HUES48 (cell line): ENCODE measurements around the gene BMP7.
A peak's percentile ranks its signal among the peaks of the same experiment; 100 is the strongest.

ENCODE experiments used
- H3K27ac ChIP-seq: one replicate; pipeline ENCODE4 v1.7.0; 2013; ENCODE audit warnings: low read depth, low read length, inconsistent platforms
- H3K27me3 ChIP-seq: 2 replicates; pipeline ENCODE4 v1.6.1; 2013; ENCODE audit warnings: mild to moderate bottlenecking, low read length; ENCODE audit not compliant: control insufficient read depth, insufficient read depth
- H3K36me3 ChIP-seq: 2 replicates; pipeline ENCODE4 v1.6.1; 2013; ENCODE audit warnings: low read length; ENCODE audit not compliant: control insufficient read depth, insufficient read depth
- H3K4me1 ChIP-seq: 2 replicates; pipeline ENCODE4 v1.6.1; 2013; ENCODE audit warnings: mild to moderate bottlenecking, low read length; ENCODE audit not compliant: control insufficient read depth, insufficient read depth
- H3K4me3 ChIP-seq: 2 replicates; pipeline ENCODE4 v1.5.1; 2013; ENCODE audit warnings: mild to moderate bottlenecking, low read depth, low read length
- H3K9ac ChIP-seq: 2 replicates; pipeline ENCODE4 v1.6.1; 2013; ENCODE audit warnings: mild to moderate bottlenecking, low read depth, low read length, moderate library complexity
- H3K9me3 ChIP-seq: 2 replicates; pipeline ENCODE4 v1.6.1; 2013; ENCODE audit warnings: low read length; ENCODE audit not compliant: control insufficient read depth, insufficient read depth

Gene BMP7

DNA sequence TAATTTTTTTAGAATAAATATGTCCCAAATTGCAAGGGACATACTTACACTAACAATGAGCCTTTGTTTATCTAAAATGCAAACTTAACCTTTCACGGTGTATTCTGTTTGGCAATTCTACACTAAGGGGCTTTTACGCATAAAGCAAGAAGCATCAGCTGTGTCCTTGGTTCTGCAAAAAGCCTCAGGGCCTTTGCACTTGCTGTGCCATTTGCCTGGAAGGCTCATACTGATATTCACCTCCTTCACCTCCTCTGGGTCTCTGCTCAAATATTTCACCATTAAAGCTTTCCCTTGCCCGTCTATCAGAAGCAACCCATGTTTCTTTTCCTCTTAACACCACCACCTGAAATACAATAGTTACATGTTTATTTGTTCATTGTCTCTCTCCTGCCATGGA, 8.9 kb upstream of the BMP7 start:
- no peaks in the 10 kb centered on the region for H3K9me3 ChIP-seq
- no peak overlapping the region for H3K4me3 ChIP-seq
- peaks cover 20% of the 10 kb centered on the region; the same call in 1 of the 2 replicates for H3K27me3 ChIP-seq
- no peaks in the 10 kb centered on the region for H3K36me3 ChIP-seq
- H3K9ac ChIP-seq: no peak overlapping the region
- H3K4me1 ChIP-seq: peaks cover 7% of the 10 kb centered on the region
- H3K27ac ChIP-seq: no peak overlapping the region

DNA sequence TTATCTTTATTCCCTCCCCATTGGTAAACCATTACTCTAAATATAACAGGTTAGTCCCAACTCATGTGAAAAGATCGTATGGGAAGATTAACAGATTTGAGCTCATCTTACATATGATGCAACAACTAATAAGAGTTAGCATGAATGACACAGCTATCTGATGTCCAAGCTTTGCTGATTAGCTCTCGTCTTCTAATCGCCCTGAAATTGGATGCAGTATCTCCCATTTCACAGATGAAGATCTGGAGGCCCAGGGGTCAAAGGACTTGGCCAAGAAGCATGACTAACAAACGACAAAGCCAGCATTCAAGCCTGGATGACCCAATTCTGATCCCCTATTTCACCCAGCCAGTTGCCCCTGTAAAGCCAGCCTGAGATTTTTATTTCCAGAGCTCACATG, 8.4 kb upstream of the BMP7 start:
- Histone ChIP-seq H3K4me3 (no peak overlapping the region), H3K27ac (no peak overlapping the region)

DNA sequence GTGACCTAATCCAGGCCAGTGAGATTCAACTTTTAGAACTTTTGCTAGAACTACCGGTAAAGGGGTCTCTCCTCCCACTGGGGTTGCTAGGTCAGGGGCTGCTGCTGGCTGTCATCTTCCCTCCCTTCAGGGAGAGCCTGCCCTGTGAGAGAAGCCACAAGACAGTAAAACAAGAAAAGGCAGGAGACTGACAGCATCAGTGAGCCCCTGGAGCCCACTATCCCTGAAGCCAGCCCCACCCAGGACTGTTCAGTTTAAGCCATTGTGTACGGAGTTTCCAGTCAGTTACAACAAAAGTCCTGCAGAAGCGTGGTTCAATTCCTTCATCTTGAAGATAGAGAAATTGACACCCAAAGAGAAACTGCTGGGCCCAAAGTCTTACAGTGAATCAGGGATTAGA, 7.9 kb upstream of the BMP7 start:
- H3K27ac ChIP-seq: no peak overlapping the region
- H3K4me1 ChIP-seq: peaks cover 17% of the 10 kb centered on the region
- no peak overlapping the region for H3K4me3 ChIP-seq
- H3K36me3 ChIP-seq: no peaks in the 10 kb centered on the region
- peaks cover 26% of the 10 kb centered on the region for H3K27me3 ChIP-seq
- H3K9me3 ChIP-seq: no peaks in the 10 kb centered on the region
- no peak overlapping the region for H3K9ac ChIP-seq

More for the DNA sequence above, 8.4 kb upstream of the BMP7 start:
- Histone ChIP-seq H3K27me3 (peaks cover 21% of the 10 kb centered on the region), H3K4me1 (peaks cover 11% of the 10 kb centered on the region), H3K9me3 (no peaks in the 10 kb centered on the region), H3K36me3 (no peaks in the 10 kb centered on the region), H3K9ac (no peak overlapping the region)

DNA sequence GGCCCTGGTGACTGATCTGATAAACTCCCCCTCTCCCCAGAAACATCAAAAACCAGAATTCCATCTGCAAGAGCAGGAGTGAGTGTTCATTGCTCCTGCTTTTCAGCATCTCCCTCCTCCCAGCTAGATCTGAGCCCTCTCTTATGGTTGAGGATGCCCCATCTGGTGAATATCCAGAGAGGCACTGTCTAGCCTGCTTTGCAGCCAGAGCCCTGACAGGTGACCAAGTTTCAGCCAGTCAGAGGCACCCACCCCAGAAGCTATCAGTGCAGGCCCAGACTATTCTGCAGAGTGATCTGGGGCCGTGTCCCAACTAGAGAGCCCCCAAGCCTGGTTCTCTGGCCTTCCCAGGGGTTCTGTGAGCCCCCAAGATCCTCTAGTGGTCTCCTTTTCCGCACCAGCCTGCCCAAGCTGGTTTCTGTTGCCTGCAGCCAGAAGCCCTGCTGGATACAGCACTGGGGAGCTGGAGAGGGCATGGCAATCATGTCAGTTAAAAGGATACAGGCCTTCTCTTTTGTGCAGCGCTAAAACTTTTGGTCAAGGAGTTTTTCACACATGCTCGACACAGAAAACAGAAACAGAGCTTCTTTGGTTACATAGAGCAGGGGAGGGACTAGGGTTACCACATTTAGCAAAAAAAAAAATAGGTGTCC, 6.6 kb upstream of the BMP7 start:
- H3K9me3 ChIP-seq: no peaks in the 10 kb centered on the region
- H3K27ac ChIP-seq: no peak overlapping the region
- no peak overlapping the region for H3K4me3 ChIP-seq
- H3K9ac ChIP-seq: no peak overlapping the region
- H3K4me1 ChIP-seq: peaks cover 28% of the 10 kb centered on the region
- peaks cover 34% of the 10 kb centered on the region for H3K27me3 ChIP-seq
- H3K36me3 ChIP-seq: no peaks in the 10 kb centered on the region

- peaks cover 54% of the 10 kb centered on the region for H3K27me3 ChIP-seq
- H3K4me1 ChIP-seq: peaks cover 34% of the 10 kb centered on the region
Observed at GRCh38 chr20:57270204-57270984, 4.0 kb upstream of the BMP7 start.

DNA sequence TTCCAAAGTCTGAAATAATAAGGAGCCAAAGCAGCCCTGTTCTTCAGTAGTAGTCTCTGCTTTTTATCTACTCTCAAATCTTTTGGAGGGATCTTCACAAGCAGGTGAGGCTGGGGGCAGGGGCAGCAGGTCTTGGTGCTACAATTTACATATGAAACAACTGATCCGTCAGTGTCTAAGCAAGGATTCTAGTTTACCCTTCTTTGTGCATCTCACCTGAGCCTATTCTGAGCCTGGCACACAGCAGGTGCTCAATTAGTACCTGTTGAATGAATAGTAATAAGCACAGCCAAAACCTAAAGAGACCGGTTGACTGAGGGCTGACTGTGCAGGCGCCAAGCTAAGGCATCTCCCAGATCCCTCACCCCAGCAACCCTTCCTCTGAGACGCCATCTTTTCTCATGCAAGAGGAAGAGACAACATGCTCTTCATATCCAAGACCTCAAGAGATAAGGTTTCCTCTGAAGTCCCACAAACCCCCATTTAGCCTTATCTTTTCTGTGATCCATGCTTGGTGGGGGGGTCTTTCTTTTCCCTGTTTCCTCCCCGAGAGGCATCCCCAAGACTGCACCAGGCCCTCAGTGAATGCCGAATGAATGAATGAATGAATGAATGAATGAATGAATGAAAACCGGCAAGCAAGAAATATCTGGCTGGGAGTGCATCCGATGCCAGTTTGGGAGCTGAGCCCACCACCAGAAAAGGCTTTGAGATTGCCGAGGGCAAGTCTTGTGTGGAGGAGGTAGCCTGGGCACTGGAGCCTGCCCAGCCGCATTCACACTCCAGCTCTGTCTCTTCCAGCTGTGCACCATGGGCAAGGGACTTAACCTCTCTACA, 2.9 kb upstream of the BMP7 start:
- Histone ChIP-seq H3K9ac (no peak overlapping the region), H3K27me3 (peaks cover 63% of the 10 kb centered on the region), H3K4me3 (peak overlapping the region; percentile 3; the same call in 1 of the 2 replicates), H3K27ac (no peak overlapping the region), H3K9me3 (no peaks in the 10 kb centered on the region), H3K36me3 (no peaks in the 10 kb centered on the region), H3K4me1 (peaks cover 34% of the 10 kb centered on the region)

More at GRCh38 chr20:57270204-57270984, 4.0 kb upstream of the BMP7 start:
- H3K27ac ChIP-seq: no peak overlapping the region
- no peak overlapping the region for H3K9ac ChIP-seq
- no peaks in the 10 kb centered on the region for H3K9me3 ChIP-seq
- H3K36me3 ChIP-seq: no peaks in the 10 kb centered on the region
- no peak overlapping the region for H3K4me3 ChIP-seq

DNA sequence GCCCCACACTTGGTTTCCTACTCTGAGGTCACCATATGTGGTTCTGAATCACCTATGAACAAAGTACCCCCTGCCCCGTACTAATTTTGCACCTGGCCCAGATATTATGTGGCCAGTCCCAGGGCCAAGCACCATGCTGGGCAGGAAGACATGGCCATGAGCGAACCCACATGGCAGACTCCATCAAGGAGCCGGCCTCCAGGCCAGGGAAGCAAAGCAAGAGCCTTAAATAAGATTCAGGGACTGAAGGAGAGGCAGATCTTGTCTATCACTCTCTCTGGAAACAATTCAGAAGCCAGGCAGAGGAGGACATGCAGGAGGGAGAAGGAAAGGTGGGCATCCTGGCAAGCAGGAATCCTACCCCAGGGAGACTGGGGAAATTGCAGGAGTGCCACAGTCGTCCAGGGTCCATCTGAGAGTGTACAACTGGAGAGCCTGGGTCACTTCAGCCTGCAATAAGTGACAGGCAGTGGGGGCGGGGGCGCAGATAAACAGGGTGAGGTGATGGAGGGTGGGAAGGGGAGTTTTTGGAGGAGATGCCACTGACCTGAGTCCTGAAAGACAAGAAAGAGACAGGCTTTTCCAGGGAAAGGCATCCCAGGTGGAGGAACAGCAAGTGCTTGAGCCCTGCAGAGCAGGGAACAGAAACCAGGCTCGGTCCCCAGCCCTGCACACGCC, 2.1 kb upstream of the BMP7 start:
- Histone ChIP-seq H3K27ac (no peak overlapping the region), H3K36me3 (no peaks in the 10 kb centered on the region), H3K4me3 (no peak overlapping the region), H3K9me3 (no peaks in the 10 kb centered on the region), H3K4me1 (peaks cover 43% of the 10 kb centered on the region), H3K9ac (no peak overlapping the region), H3K27me3 (peaks cover 71% of the 10 kb centered on the region)

DNA sequence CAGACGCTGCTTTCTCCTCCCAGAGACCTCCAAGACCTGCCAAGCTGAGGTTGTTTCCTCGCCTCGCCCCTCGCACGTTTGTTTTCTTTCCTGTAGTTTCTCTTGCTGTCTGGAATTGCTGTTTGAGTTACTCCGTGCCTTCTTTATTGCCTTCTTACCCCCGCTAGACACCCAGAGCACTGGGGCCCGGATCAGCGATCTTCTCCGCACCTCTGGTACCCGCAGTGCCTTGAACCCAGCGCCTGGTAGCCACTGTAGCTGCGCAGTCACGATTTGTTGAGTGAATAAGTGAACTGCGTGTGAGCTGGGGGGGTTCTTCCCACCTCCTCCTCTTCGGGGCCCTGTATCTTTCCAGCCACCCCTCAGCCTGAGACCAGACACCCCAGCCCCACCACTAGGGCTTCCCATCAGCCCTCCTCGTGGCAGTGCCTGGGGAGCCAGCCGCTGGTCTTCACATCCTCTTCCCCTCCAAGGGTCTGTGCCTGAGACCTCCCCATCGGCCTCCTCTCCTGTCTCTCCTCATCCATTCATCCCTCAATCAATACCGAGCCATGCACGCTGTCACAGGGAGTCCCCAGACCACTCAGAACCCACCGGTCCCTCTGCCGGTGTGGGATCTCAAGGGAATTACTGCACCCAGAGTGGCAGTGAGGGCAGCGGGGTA, 849 bp upstream of the BMP7 start:
- no peak overlapping the region for H3K9ac ChIP-seq
- no peaks in the 10 kb centered on the region for H3K9me3 ChIP-seq
- no peak overlapping the region for H3K27ac ChIP-seq
- H3K4me3 ChIP-seq: peak overlapping the region; percentile 83
- H3K4me1 ChIP-seq: peaks cover 55% of the 10 kb centered on the region
- peaks cover 73% of the 10 kb centered on the region for H3K27me3 ChIP-seq
- no peaks in the 10 kb centered on the region for H3K36me3 ChIP-seq

DNA sequence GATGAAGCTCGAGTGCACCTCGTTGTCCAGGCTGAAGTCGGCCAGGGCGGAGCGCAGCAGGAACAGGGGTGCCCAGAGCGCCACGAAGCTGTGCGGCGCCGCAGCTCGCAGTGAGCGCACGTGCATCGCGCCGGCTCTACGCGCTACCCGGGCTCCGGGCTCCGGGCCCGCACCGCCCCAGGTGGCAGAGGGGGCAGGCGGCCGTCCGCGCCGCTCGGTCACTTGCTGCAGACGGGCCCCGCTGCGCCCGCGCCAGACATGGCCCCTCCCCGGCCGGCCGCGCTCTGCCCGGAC, 497 bp downstream of the BMP7 start:
- Histone ChIP-seq H3K36me3 (no peaks in the 10 kb centered on the region), H3K4me1 (peaks cover 68% of the 10 kb centered on the region), H3K27me3 (peaks cover 78% of the 10 kb centered on the region), H3K4me3 (peak overlapping the region; percentile 83), H3K27ac (no peak overlapping the region), H3K9me3 (no peaks in the 10 kb centered on the region), H3K9ac (peak overlapping the region; percentile 66)

DNA sequence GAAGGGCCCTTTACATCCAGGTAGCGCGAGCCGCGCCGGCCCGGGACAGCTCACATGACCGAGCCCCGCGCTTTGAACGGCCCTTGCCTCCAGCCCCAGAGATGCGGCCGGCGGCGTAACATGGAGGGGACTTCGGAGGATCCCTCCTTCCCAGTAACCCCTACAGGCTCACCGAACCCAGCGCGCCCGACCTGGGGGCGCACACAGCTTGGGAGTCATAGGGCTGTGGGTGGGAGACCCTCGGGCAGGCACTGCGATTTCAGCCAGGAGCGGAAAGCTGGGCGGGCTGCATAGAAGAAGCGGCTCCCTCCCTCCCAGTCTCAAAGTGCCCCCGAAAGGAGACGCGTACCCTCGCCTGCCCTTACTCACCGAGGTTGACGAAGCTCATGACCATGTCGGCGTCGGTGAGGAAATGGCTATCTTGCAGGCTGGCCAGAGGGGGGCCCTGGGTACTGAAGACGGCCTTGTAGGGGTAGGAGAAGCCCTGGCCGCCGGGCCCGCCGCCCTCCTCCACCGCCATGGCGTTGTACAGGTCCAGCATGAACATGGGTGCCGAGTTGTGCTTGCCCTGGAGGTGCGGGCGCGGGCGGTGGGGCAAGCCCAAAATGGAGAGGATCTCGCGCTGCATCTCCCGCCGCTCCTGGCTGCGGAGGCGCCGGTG, 975 bp downstream of the BMP7 start:
- peak overlapping the region; percentile 83 for H3K4me3 ChIP-seq
- H3K27ac ChIP-seq: no peak overlapping the region
- peaks cover 68% of the 10 kb centered on the region for H3K4me1 ChIP-seq
- H3K36me3 ChIP-seq: no peaks in the 10 kb centered on the region
- H3K27me3 ChIP-seq: peaks cover 79% of the 10 kb centered on the region
- peak overlapping the region; percentile 66 for H3K9ac ChIP-seq
- no peaks in the 10 kb centered on the region for H3K9me3 ChIP-seq
